Testis (tissue), 2 donors: ENCODE results near the gene CASTOR2.

ENCODE experiments used
- POLR2A ChIP-seq: fragments of 450-650 bp; IDR thresholded peaks from one replicate; pipeline ENCODE4 v1.6.1; 2017; ENCODE audit warnings: antibody characterized with exemption, mild to moderate bottlenecking, moderate library complexity
- TF ChIP-seq, protein P1 (sequence below), 3 experiments: fragments of 450-650 bp in 2 of 3; fragments of 200-600 bp in 1 of 3; sonication (generic) in 1 of 3; IDR thresholded peaks; one replicate each; pipeline ENCODE4 v1.5.1; 2016 to 2019; ENCODE audit warnings: antibody characterized with exemption in 3 of 3, mild to moderate bottlenecking in 2 of 3, moderate library complexity in 1 of 3

DNA sequence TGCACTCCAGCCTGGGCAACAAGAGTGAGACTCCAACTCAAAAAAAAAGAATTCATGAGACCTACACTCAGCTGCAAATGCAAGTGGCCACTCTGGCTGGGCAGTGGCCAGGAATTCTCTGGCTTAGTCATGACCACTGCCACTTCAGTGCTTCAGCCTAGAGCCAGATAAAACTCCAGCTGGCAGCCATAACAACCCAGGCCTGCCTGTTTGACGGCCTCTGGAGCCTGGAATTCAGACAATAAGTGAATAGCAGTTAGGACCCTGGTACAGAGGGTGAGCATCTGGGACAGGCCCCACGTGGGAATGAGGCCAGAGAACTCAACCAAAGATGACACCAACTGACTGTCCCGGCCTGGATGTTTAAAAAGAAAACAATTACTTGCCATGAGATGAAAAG, 90.2 kb downstream of the CASTOR2 start:
- TF ChIP-seq, protein P1, sequence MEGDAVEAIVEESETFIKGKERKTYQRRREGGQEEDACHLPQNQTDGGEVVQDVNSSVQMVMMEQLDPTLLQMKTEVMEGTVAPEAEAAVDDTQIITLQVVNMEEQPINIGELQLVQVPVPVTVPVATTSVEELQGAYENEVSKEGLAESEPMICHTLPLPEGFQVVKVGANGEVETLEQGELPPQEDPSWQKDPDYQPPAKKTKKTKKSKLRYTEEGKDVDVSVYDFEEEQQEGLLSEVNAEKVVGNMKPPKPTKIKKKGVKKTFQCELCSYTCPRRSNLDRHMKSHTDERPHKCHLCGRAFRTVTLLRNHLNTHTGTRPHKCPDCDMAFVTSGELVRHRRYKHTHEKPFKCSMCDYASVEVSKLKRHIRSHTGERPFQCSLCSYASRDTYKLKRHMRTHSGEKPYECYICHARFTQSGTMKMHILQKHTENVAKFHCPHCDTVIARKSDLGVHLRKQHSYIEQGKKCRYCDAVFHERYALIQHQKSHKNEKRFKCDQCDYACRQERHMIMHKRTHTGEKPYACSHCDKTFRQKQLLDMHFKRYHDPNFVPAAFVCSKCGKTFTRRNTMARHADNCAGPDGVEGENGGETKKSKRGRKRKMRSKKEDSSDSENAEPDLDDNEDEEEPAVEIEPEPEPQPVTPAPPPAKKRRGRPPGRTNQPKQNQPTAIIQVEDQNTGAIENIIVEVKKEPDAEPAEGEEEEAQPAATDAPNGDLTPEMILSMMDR (IDR thresholded peaks at IDR 0.05) = no peak
- no peak for TF ChIP-seq POLR2A
